Measurements from ENCODE around the gene OR2G3. TPM values are rescaled to one million over a fixed set of nuclear protein-coding genes. Genes with fewer than 3 reads are reported as not detected.

Gene OR2G3
- total and polyA plus RNA-seq, 2 of the 8 experiments (the other 6 are each of a cell fraction or from before 2014, with no cell fraction given): not detected

- no peak overlapping the region for H3K56ac ChIP-seq (replicated peaks; ENCODE audit: insufficient read length, low read depth, low read length)
- H3K9me3 ChIP-seq (ENCODE audit: insufficient read depth in 2 of 2, low read depth in 1 of 2, low read length in 1 of 2): peaks cover 21 to 39% of the 10 kb centered on the region in 2 experiments; a peak in 2 of 4 replicates
- H2BK120ac ChIP-seq (replicated peaks; ENCODE audit: low read depth, low read length): no peak overlapping the region
- H3K79me2 ChIP-seq (ENCODE audit: control insufficient read depth in 1 of 2, insufficient read depth in 2 of 2, low read length in 2 of 2): no peaks in the 10 kb centered on the region
- no peak overlapping the region for H3K4ac ChIP-seq (replicated peaks; ENCODE audit: insufficient read length, low read depth, low read length)
- no peak overlapping the region for H3K14ac ChIP-seq (ENCODE audit: insufficient read length)
- ChIA-PET CTCF (ENCODE audit: partially characterized antibody) (interaction anchor here (1.2 kb wide), 1 partner anchor 92 kb away, joined by 3 read pairs; no protein-coding TSS in a partner anchor), POLR2A (ENCODE audit: partially characterized antibody) (interaction anchor here (0.6 kb wide), 1 partner anchor 283 kb away, joined by 4 read pairs; no protein-coding TSS in a partner anchor)
- H3K36me3 ChIP-seq (ENCODE audit: control insufficient read depth in 2 of 4, insufficient read depth in 4 of 4, low read length in 3 of 4): no peaks in the 10 kb centered on the region
- TF ChIP-seq ZNF274 (IDR thresholded peaks at IDR 0.05; ENCODE audit: borderline replicate concordance, extremely low read depth, low read length): no peak
- TF ChIP-seq SIN3A (conservative IDR thresholded peaks at IDR 0.05 in 1 of 2, IDR thresholded peaks at IDR 0.05 in 1 of 2; ENCODE audit: low read depth in 1 of 2, low read length in 2 of 2): no peak
- TF ChIP-seq GTF2F1 (IDR thresholded peaks at IDR 0.05; ENCODE audit: borderline replicate concordance, low read depth, low read length): no peak
- no peak for TF ChIP-seq BCL11A (IDR thresholded peaks at IDR 0.05; ENCODE audit: low read depth in 2 of 2, low read length in 2 of 2)
- no peaks in the 10 kb centered on the region for H3K79me1 ChIP-seq (ENCODE audit: low read depth, low read length)
- FAIRE-seq: no peak
- H3K27me3 ChIP-seq (replicated peaks in 1 of 4; ENCODE audit: control insufficient read depth in 3 of 4, extremely low read depth in 1 of 4, insufficient read depth in 3 of 4, low read length in 3 of 4): no peaks in the 10 kb centered on the region
- no peak overlapping the region for H2BK12ac ChIP-seq (ENCODE audit: low read depth, low read length)
- no peak overlapping the region for H3K27ac ChIP-seq (ENCODE audit: low read depth, low read length)
- no peak for DNase-seq (ENCODE audit: low read depth in 1 of 2, low spot score in 2 of 2)
- no peak overlapping the region for H3K23ac ChIP-seq (ENCODE audit: insufficient read length)
- H2AK5ac ChIP-seq (ENCODE audit: low read depth, low read length): no peak overlapping the region
- no peak overlapping the region for H2BK5ac ChIP-seq (ENCODE audit: low read depth, low read length)
- H4K8ac ChIP-seq (ENCODE audit: extremely low read depth, insufficient read depth, low read length): no peak overlapping the region; the same call in 1 of the 2 replicates
- no peak overlapping the region for H3K4me2 ChIP-seq (ENCODE audit: insufficient read depth in 1 of 2, low read depth in 2 of 2, low read length in 2 of 2)
- H2AFZ ChIP-seq (ENCODE audit: low read length): no peak overlapping the region
- no peak overlapping the region for H3K9ac ChIP-seq (replicated peaks in 1 of 4; ENCODE audit: extremely low read depth in 1 of 4, low read depth in 3 of 4, low read length in 3 of 4)
- H3K4me3 ChIP-seq (ENCODE audit: extremely low read depth in 1 of 4, insufficient read depth in 2 of 4, low read depth in 3 of 4, low read length in 4 of 4): no peak overlapping the region
- H4K91ac ChIP-seq (replicated peaks; ENCODE audit: insufficient read length, low read length): no peak overlapping the region
- WGBS, 2 experiments (ENCODE audit: extremely low coverage in 1 of 2, insufficient coverage in 1 of 2, insufficient read length in 1 of 2, insufficient replicate concordance in 2 of 2, low coverage in 1 of 2, low lambda C conversion rate in 2 of 2, missing lambda C conversion rate in 1 of 2): 84% methylated on average over 5 of the region's 5 CpGs; no CpG with 5 or more reads in 1 of the 2 experiments
- no peak overlapping the region for H2BK20ac ChIP-seq (ENCODE audit: low read length)
- H3K23me2 ChIP-seq (ENCODE audit: low read depth, low read length): no peaks in the 10 kb centered on the region
- H3K4me1 ChIP-seq (replicated peaks in 1 of 4; ENCODE audit: control insufficient read depth in 3 of 4, insufficient read depth in 4 of 4, low read length in 3 of 4): no peaks in the 10 kb centered on the region
- no peaks in the 10 kb centered on the region for H4K20me1 ChIP-seq (replicated peaks in 1 of 2; ENCODE audit: control insufficient read depth in 1 of 2, insufficient read depth in 2 of 2, low read length in 2 of 2)
- no peak overlapping the region for H3K18ac ChIP-seq (ENCODE audit: extremely low read depth, low read length)
- no peak overlapping the region for H2BK15ac ChIP-seq (ENCODE audit: low read length)
- H4K5ac ChIP-seq (ENCODE audit: insufficient read length, low read depth, low read length): no peak overlapping the region
Observed at GRCh38 chr1:247578946-247579460, 26.4 kb upstream of the OR2G3 start.

All from H1 (cell line).